Omental fat pad (tissue), 4 donors: Measurements from ENCODE around the gene STIMATE. TPM values are rescaled to one million over a fixed set of nuclear protein-coding genes. Genes with fewer than 3 reads are reported as not detected.

ENCODE experiments used
- ATAC-seq: fragments of 150-250 bp; one replicate; pipeline ENCODE4 v1.9.1; 2016; ENCODE audit warnings: mild to moderate bottlenecking, moderate library complexity; ENCODE audit not compliant: low FRiP score
- DNase-seq: peaks from one replicate; pipeline ENCODE4 v3.0.0-alpha.2; 2019; ENCODE audit warnings: low spot score
- total RNA-seq, 4 donors: library from RNA; depleted of rRNA; stranded (reverse); fragments of >200 nt; gene quantifications; one replicate each; pipeline ENCODE4 v1.1.0, GENCODE V29; 2016
- TF ChIP-seq, protein P1 (sequence below), 3 donors: fragments of 450-650 bp; IDR thresholded peaks; one replicate each; pipeline ENCODE4 v1.5.1; 2016 to 2017; ENCODE audit warnings: antibody characterized with exemption in 3 of 3, mild to moderate bottlenecking in 3 of 3, moderate library complexity in 2 of 3

STIMATE gene
- total RNA-seq, 4 donors from 2014 or later: 15.1 to 34.7 (median 18.8) TPM

DNA sequence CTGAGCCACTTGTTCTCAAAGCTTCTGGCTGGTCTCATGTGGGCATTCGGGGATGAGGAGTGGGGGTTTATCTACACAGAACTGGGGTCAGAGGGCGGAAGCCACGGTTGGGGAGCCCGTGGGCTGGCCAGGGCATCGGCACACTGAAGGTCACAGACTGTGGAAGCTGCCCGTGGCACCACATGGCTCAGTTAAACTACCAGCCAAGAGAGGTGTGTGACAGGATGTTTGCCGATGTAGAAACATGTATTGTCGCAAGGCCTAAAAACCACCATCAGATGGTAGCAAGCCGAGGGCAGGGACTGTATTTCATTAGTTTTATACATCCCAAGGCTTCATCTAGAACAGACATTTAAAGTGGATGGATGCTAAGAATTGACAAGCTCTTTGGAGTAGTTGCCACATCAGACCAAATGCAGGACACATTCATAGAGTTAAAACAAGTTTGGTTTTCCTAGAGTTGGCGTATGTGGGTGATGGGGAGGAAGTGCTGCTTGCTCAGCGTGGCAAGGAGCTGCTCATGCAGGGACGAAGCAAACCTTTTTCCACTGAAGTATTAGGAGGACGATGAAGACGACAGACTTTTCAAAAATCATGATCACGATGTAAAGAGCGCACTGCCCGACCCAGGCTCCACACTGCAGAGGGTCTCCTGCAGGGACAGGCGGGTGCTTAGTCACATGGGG, 52.9 kb downstream of the STIMATE start:
- TF ChIP-seq, protein P1, sequence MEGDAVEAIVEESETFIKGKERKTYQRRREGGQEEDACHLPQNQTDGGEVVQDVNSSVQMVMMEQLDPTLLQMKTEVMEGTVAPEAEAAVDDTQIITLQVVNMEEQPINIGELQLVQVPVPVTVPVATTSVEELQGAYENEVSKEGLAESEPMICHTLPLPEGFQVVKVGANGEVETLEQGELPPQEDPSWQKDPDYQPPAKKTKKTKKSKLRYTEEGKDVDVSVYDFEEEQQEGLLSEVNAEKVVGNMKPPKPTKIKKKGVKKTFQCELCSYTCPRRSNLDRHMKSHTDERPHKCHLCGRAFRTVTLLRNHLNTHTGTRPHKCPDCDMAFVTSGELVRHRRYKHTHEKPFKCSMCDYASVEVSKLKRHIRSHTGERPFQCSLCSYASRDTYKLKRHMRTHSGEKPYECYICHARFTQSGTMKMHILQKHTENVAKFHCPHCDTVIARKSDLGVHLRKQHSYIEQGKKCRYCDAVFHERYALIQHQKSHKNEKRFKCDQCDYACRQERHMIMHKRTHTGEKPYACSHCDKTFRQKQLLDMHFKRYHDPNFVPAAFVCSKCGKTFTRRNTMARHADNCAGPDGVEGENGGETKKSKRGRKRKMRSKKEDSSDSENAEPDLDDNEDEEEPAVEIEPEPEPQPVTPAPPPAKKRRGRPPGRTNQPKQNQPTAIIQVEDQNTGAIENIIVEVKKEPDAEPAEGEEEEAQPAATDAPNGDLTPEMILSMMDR (IDR thresholded peaks at IDR 0.05): no peak
- ATAC-seq (no peak), DNase-seq (no peak)

DNA sequence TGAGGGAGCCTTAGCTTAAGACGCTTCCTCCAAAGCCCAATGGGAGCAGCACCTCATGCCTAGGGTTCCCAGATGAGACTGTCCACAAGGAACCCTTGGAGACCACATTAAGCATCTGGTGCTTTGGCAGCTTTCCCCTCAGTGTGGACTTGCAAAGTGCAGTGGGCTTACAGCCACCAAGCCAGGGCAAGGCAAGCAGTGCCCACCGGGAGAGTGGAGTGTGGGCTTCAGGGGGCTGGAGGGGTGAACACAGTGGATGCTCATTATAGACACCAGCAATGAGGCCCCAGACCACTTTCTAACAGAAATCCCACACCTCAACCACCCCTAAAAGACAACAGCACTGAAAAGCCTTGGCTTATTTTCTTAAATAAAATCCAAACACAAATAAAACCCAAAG, 53.5 kb downstream of the STIMATE start:
- DNase-seq (no peak), ATAC-seq (no peak)
- TF ChIP-seq, protein P1 (IDR thresholded peaks at IDR 0.05): no peak

DNA sequence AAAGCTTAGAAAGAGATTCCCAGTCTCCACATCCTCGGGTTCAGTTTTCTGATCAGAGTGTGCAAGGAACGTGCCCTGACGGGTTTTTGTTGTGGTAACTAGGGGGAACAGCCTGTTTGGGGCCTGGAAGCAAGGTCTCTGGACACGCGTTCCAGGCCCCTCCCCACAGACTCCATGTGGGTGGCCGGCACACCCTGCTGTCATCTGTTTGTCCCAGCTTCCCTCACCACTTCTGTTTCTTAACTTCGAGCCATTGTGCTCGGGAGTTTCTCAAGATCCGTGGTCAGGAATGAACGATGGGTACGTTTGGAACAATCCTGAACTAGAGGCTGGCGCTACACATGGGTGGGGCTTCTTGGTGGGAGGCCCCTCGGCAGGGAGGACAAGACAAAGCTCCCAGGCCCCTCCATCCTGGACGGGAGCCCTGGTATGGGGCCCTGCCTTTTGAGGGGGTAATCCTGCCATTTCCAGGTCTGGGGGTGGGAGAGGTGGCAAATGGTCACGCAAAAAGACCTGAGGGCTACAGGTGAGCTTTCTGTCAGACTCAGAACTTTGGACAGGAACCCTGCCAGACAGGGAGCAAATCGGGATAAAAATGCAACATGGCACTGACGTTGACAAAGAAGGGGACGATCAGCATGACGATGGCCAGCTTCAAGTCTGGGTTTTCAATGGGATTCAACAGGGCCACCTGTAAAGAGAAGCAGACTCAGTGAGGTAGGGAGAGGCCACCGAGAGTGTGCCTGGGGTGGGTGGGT, 54.1 kb downstream of the STIMATE start:
- DNase-seq: no peak
- ATAC-seq: no peak
- TF ChIP-seq, protein P1 (IDR thresholded peaks at IDR 0.05): no peak

DNA sequence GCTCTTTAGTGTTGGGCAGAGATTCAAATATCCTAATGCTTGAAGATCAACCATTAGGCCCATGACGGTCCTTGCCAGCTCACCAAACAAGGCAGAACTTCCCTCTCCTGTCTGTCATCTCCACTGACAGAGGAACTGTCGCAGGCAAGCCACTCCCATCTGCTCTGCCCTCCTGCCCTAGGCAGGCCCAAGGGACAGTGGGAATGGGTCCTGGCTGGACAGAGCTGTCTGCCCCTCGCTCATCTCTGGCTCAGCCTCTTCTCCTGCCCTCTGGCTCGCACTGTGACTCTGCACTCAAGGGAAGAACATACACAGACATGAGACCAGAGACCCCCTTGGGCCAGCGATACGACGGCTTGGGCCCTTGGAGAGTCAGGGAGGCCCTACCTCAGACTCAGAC, 54.9 kb downstream of the STIMATE start:
- DNase-seq (no peak), ATAC-seq (no peak)
- TF ChIP-seq, protein P1 (IDR thresholded peaks at IDR 0.05): no peak

DNA sequence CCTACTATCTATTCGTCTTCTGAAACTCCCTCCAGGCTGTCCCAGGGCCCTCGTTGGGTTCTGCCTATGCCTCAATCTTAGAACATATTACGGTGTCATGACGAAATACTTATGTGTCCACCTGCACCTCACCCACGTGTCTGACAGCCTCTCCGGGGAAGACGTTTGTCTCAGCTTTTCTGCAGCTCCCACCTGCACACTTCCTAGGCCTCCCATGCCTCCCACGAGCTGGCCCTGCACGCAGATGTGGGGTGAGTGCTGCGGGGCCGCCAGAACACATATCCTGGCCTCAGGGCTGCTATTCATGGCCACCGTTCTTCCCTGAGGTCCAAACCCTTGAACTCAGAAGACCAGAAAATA, 55.4 kb downstream of the STIMATE start:
- no peak for DNase-seq
- ATAC-seq: no peak
- TF ChIP-seq, protein P1 (IDR thresholded peaks at IDR 0.05): no peak

- ATAC-seq: no peak
Observed at GRCh38 chr3:52841211-52841980, 56.0 kb downstream of the STIMATE start.

More at GRCh38 chr3:52841211-52841980, 56.0 kb downstream of the STIMATE start:
- no peak for DNase-seq
- TF ChIP-seq, protein P1 (IDR thresholded peaks at IDR 0.05): no peak
